Spleen (tissue), 7 donors: Measurements from ENCODE around the gene SPEF2.

Source experiments
- CTCF ChIP-seq, 11 experiments: fragments of 200-600 bp in 7 of 11; fragments of 450-650 bp in 4 of 11; sonication (generic) in 4 of 11; IDR thresholded peaks in 8 of 11; conservative IDR thresholded peaks in 3 of 11; 1 replicate in 7 of 11; 2 replicates in 4 of 11; pipeline versions ENCODE4 v1.4.0 to v1.8.0; 2016 to 2021; ENCODE audit warnings: antibody characterized with exemption in 11 of 11, inconsistent platforms in 4 of 11, mild to moderate bottlenecking in 1 of 11
- POLR2A ChIP-seq, 3 donors: fragments of 450-650 bp; IDR thresholded peaks; one replicate each; pipeline ENCODE4 v1.5.1; 2017; ENCODE audit warnings: antibody characterized with exemption in 3 of 3, mild to moderate bottlenecking in 1 of 3
- donor health status: DM: no; HTN: no; CAD: no; lungs with moderate emphysema.
- donor health status: DM: no; HTN: no; CAD: no.
- donor health status: DM: no; HTN: no; CAD: no.

DNA sequence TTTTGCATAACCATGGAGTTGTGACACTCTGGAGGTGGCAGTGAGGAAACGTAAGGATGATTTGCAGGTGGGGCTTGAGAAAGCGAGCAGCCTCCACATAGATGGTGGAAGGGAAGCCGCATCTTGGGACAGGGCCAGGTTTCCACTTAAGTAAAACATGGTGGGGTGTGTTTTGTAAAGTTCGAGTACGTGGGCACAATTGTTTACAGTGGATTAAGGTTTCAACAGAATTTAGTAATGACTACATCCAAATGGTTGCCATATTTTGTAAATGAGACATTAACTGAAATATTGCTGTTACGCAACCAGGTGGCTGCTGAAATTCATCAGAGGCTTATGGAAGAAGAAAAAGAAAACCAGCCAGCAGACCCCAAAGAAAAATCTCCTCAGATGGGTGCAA lies 153.6 kb downstream of the SPEF2 start:
- TF ChIP-seq CTCF (IDR thresholded peaks at IDR 0.05 in 8 of 11, conservative IDR thresholded peaks at IDR 0.05 in 3 of 11), result no peak
- no peak for TF ChIP-seq POLR2A (IDR thresholded peaks at IDR 0.05)
